ENCODE measurements around the gene FAM149A.

Gene FAM149A

DNA sequence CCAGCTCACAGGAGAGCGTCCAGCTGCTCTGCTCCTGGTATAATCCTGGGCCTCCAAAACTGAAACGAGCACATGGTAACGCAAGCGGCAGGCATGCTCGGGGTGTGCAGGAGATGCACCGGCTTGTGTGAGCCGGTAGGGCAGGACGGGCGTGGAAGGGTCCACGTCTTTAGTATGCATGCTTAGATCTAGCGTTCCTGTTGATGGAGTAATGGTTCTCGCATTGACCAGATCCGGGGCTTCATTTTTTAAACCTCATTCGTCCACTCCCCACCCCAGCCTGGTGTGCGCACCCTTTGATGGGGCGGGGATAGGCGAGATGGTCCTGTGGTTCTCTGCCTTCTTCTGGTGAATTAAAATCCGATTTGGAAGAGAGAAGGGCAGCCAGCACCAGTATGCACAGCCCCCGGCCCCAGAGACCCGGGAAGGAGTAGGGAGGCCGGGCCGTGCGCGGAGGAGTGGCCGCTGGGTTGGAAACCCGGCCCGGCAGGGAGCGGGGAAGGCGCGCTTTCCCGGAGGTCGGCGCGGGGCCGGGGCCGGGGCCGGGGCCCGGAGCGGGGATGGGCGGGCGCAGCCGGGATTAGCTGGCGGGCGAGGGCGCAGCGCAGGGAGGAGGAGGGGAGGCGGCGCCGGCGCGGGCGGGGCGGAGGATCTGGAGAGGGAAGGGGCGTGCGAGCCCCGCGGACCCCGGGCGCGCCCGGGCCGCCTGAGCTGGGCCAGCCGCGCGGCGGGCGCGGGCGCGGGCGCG is 39.9 kb downstream of the FAM149A start:
- Histone ChIP-seq H3K36me3 (ENCODE audit: insufficient read depth, low read length) (no peaks in the 10 kb centered on the region), H3K4me3 (ENCODE audit: low read length) (peak overlapping the region; percentile 76), H3K4me2 (ENCODE audit: low read length) (peak overlapping the region; percentile 98), H3K4me1 (ENCODE audit: control insufficient read depth, insufficient read depth, low read length) (peaks cover 6% of the 10 kb centered on the region), H3K9ac (ENCODE audit: low read depth, low read length) (peak overlapping the region; percentile 53), H3K27me3 (ENCODE audit: control insufficient read depth, insufficient read depth, low read length) (peaks cover 8% of the 10 kb centered on the region), H3K9me3 (replicated peaks; ENCODE audit: low read length) (no peaks in the 10 kb centered on the region)

GRCh38 chr4:186144946-186145569 is 40.6 kb downstream of the FAM149A start:
- Histone ChIP-seq H3K9me3 (replicated peaks; ENCODE audit: low read length) (no peaks in the 10 kb centered on the region), H3K36me3 (ENCODE audit: insufficient read depth, low read length) (no peaks in the 10 kb centered on the region), H3K4me2 (ENCODE audit: low read length) (peak overlapping the region; percentile 98), H3K9ac (ENCODE audit: low read depth, low read length) (peak overlapping the region; percentile 53), H3K4me1 (ENCODE audit: control insufficient read depth, insufficient read depth, low read length) (peaks cover 6% of the 10 kb centered on the region), H3K4me3 (ENCODE audit: low read length) (peak overlapping the region; percentile 76), H3K27me3 (ENCODE audit: control insufficient read depth, insufficient read depth, low read length) (peaks cover 8% of the 10 kb centered on the region)

- Histone ChIP-seq H3K9me3 (replicated peaks; ENCODE audit: low read length) (no peaks in the 10 kb centered on the region), H3K4me2 (ENCODE audit: low read length) (no peak overlapping the region), H3K36me3 (ENCODE audit: insufficient read depth, low read length) (no peaks in the 10 kb centered on the region), H3K9ac (ENCODE audit: low read depth, low read length) (no peak overlapping the region), H3K27me3 (ENCODE audit: control insufficient read depth, insufficient read depth, low read length) (peaks cover 8% of the 10 kb centered on the region), H3K4me3 (ENCODE audit: low read length) (no peak overlapping the region), H3K4me1 (ENCODE audit: control insufficient read depth, insufficient read depth, low read length) (peaks cover 6% of the 10 kb centered on the region)
Measured at GRCh38 chr4:186146458-186146857, 42.0 kb downstream of the FAM149A start.

GRCh38 chr4:186148336-186148975 is 44.0 kb downstream of the FAM149A start:
- peaks cover 8% of the 10 kb centered on the region for H3K27me3 ChIP-seq (ENCODE audit: control insufficient read depth, insufficient read depth, low read length)
- H3K4me1 ChIP-seq (ENCODE audit: control insufficient read depth, insufficient read depth, low read length): peaks cover 6% of the 10 kb centered on the region
- no peak overlapping the region for H3K9ac ChIP-seq (ENCODE audit: low read depth, low read length)
- H3K36me3 ChIP-seq (ENCODE audit: insufficient read depth, low read length): no peaks in the 10 kb centered on the region
- no peak overlapping the region for H3K4me2 ChIP-seq (ENCODE audit: low read length)
- no peak overlapping the region for H3K4me3 ChIP-seq (ENCODE audit: low read length)
- H3K9me3 ChIP-seq (replicated peaks; ENCODE audit: low read length): no peaks in the 10 kb centered on the region

- H3K4me1 ChIP-seq (ENCODE audit: control insufficient read depth, insufficient read depth, low read length): no peaks in the 10 kb centered on the region
- H3K9ac ChIP-seq (ENCODE audit: low read depth, low read length): no peak overlapping the region
- no peak overlapping the region for H3K4me2 ChIP-seq (ENCODE audit: low read length)
- no peak overlapping the region for H3K4me3 ChIP-seq (ENCODE audit: low read length)
- H3K27me3 ChIP-seq (ENCODE audit: control insufficient read depth, insufficient read depth, low read length): peaks cover 8% of the 10 kb centered on the region
- H3K36me3 ChIP-seq (ENCODE audit: insufficient read depth, low read length): no peaks in the 10 kb centered on the region
- no peaks in the 10 kb centered on the region for H3K9me3 ChIP-seq (replicated peaks; ENCODE audit: low read length)
Measured at GRCh38 chr4:186149872-186150271, 45.4 kb downstream of the FAM149A start.

DNA sequence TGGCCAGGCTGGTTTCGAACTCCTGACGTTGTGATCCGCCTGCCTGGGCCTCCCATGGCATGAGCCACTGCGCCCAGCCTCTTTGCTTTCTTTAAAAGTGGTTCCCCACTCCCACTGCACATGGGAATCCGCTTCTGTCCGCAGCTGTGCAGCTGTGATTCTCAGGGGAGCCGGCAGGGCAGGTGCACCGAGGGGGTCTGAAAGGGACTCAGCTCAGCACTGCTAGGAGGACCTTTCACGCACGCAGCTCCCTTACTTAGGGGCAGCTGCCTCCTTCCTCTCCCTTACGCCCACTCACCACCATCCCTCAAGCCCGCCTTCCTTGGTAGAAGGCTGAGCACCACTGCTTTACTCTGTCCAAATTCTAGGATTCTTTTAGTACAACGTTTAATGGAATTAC is 46.4 kb downstream of the FAM149A start:
- Histone ChIP-seq H3K36me3 (ENCODE audit: insufficient read depth, low read length) (no peaks in the 10 kb centered on the region), H3K9ac (ENCODE audit: low read depth, low read length) (no peak overlapping the region), H3K9me3 (replicated peaks; ENCODE audit: low read length) (no peaks in the 10 kb centered on the region), H3K4me1 (ENCODE audit: control insufficient read depth, insufficient read depth, low read length) (no peaks in the 10 kb centered on the region), H3K4me2 (ENCODE audit: low read length) (no peak overlapping the region), H3K27me3 (ENCODE audit: control insufficient read depth, insufficient read depth, low read length) (peaks cover 4% of the 10 kb centered on the region), H3K4me3 (ENCODE audit: low read length) (no peak overlapping the region)

DNA sequence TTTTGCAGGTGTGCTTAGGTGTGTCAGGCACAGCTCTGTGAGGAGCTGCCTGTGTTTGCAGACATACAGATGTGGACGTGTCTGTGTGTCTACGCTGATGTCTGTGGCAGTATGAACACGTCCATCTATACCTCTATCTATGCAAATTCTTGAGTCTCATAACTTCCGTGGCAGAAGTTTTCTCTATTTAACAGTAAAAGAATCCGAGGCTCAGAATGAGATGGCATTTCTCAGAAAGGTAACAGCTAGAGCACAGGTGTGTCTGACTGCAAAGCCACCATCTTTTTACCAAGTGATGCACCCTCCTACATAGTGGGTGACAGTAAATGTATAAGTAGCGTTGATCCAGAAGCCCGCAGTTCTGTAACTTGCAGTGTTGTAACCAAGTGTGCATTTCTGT is 47.0 kb downstream of the FAM149A start:
- no peak overlapping the region for H3K9ac ChIP-seq (ENCODE audit: low read depth, low read length)
- no peak overlapping the region for H3K4me2 ChIP-seq (ENCODE audit: low read length)
- H3K9me3 ChIP-seq (replicated peaks; ENCODE audit: low read length): no peaks in the 10 kb centered on the region
- no peaks in the 10 kb centered on the region for H3K27me3 ChIP-seq (ENCODE audit: control insufficient read depth, insufficient read depth, low read length)
- H3K4me1 ChIP-seq (ENCODE audit: control insufficient read depth, insufficient read depth, low read length): no peaks in the 10 kb centered on the region
- no peaks in the 10 kb centered on the region for H3K36me3 ChIP-seq (ENCODE audit: insufficient read depth, low read length)
- H3K4me3 ChIP-seq (ENCODE audit: low read length): no peak overlapping the region

GRCh38 chr4:186158021-186158813 is 53.7 kb downstream of the FAM149A start:
- H3K9me3 ChIP-seq (replicated peaks; ENCODE audit: low read length): no peaks in the 10 kb centered on the region
- no peaks in the 10 kb centered on the region for H3K27me3 ChIP-seq (ENCODE audit: control insufficient read depth, insufficient read depth, low read length)
- no peak overlapping the region for H3K4me2 ChIP-seq (ENCODE audit: low read length)
- H3K4me3 ChIP-seq (ENCODE audit: low read length): no peak overlapping the region
- no peaks in the 10 kb centered on the region for H3K4me1 ChIP-seq (ENCODE audit: control insufficient read depth, insufficient read depth, low read length)
- no peaks in the 10 kb centered on the region for H3K36me3 ChIP-seq (ENCODE audit: insufficient read depth, low read length)
- no peak overlapping the region for H3K9ac ChIP-seq (ENCODE audit: low read depth, low read length)

DNA sequence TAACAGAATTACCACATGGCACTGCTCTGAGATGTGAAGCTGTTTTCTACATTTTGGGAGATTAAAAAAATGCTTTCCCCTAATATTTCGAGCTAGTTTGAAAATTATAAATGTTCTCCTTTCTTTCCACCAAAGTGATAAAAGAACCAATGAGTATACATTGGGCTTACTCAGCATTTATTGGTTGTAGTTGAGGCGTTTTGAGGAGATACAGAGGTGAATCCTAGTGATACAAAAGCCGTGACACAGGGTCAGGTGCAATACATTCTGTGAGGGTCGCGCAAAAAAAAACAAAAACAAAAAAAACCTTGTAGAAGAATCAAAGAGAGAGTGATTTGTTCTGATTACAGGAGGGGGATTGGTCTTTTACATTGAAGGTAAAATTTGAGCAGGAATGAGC is 54.5 kb downstream of the FAM149A start:
- H3K9ac ChIP-seq (ENCODE audit: low read depth, low read length): no peak overlapping the region
- no peak overlapping the region for H3K4me2 ChIP-seq (ENCODE audit: low read length)
- H3K27me3 ChIP-seq (ENCODE audit: control insufficient read depth, insufficient read depth, low read length): no peaks in the 10 kb centered on the region
- H3K4me3 ChIP-seq (ENCODE audit: low read length): no peak overlapping the region
- H3K9me3 ChIP-seq (replicated peaks; ENCODE audit: low read length): no peaks in the 10 kb centered on the region
- H3K4me1 ChIP-seq (ENCODE audit: control insufficient read depth, insufficient read depth, low read length): no peaks in the 10 kb centered on the region
- no peaks in the 10 kb centered on the region for H3K36me3 ChIP-seq (ENCODE audit: insufficient read depth, low read length)

GRCh38 chr4:186159613-186160012 is 55.1 kb downstream of the FAM149A start:
- Histone ChIP-seq H3K4me2 (ENCODE audit: low read length) (no peak overlapping the region), H3K9ac (ENCODE audit: low read depth, low read length) (no peak overlapping the region), H3K36me3 (ENCODE audit: insufficient read depth, low read length) (no peaks in the 10 kb centered on the region), H3K4me3 (ENCODE audit: low read length) (no peak overlapping the region), H3K27me3 (ENCODE audit: control insufficient read depth, insufficient read depth, low read length) (no peaks in the 10 kb centered on the region), H3K9me3 (replicated peaks; ENCODE audit: low read length) (no peaks in the 10 kb centered on the region), H3K4me1 (ENCODE audit: control insufficient read depth, insufficient read depth, low read length) (no peaks in the 10 kb centered on the region)

DNA sequence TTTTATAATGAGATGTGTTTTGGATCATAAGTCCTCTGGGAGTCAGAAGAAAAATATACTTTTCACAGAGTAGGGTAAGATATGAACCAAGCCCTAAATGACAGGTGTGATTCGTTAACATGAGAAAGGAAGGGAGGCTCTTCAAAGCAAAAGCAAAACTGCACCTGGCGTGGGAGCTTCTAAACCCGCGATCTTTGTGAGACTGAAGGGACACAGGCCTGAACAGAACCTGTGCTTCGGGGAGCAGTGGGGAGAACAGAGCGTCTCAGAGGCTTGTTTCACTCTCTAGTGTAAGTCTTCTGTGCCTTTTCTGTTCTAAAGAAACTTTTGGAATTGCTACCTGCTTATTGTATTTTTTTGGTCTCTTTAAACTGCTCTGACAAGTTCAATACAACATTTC is 56.6 kb downstream of the FAM149A start:
- H3K36me3 ChIP-seq (ENCODE audit: insufficient read depth, low read length): no peaks in the 10 kb centered on the region
- H3K4me3 ChIP-seq (ENCODE audit: low read length): no peak overlapping the region
- no peak overlapping the region for H3K9ac ChIP-seq (ENCODE audit: low read depth, low read length)
- H3K27me3 ChIP-seq (ENCODE audit: control insufficient read depth, insufficient read depth, low read length): no peaks in the 10 kb centered on the region
- H3K4me1 ChIP-seq (ENCODE audit: control insufficient read depth, insufficient read depth, low read length): no peaks in the 10 kb centered on the region
- H3K4me2 ChIP-seq (ENCODE audit: low read length): no peak overlapping the region
- H3K9me3 ChIP-seq (replicated peaks; ENCODE audit: low read length): no peaks in the 10 kb centered on the region
